Thymus (tissue), 11 donors: Measurements from ENCODE around the gene TMEM209. TPM values are rescaled to one million over a fixed set of nuclear protein-coding genes. Genes with fewer than 3 reads are reported as not detected.
"Not testable (repeated sequence)": the region's sequence is repeated elsewhere in the genome, so short reads cannot be mapped to it uniquely, and the experiment has no call there.

ENCODE experiments used
- DNase-seq, 9 donors: peaks; one replicate each; pipeline ENCODE4 v3.0.0-alpha.2; 2013; ENCODE audit warnings: low spot score in 9 of 9, low read depth in 6 of 9, missing footprints in 1 of 9
- H3K27ac ChIP-seq, 2 donors: one replicate each; pipeline ENCODE4 v1.5.1; 2013; ENCODE audit warnings: control low read depth in 1 of 2, low read depth in 1 of 2, low read length in 1 of 2, mild to moderate bottlenecking in 1 of 2, moderate library complexity in 1 of 2
- H3K27me3 ChIP-seq, 2 donors: one replicate each; pipeline ENCODE4 v1.5.1; 2013; ENCODE audit warnings: low read length in 1 of 2; ENCODE audit not compliant: control insufficient read depth in 2 of 2, insufficient read depth in 1 of 2
- H3K36me3 ChIP-seq, 2 donors: one replicate each; pipeline ENCODE4 v1.5.1; 2013; ENCODE audit warnings: low read length in 1 of 2, mild to moderate bottlenecking in 1 of 2, moderate library complexity in 1 of 2; ENCODE audit not compliant: control insufficient read depth in 2 of 2, insufficient read depth in 2 of 2
- H3K4me1 ChIP-seq, 2 donors: one replicate each; pipeline ENCODE4 v1.5.1; 2013; ENCODE audit warnings: low read length in 2 of 2; ENCODE audit not compliant: control insufficient read depth in 2 of 2, insufficient read depth in 2 of 2
- H3K4me3 ChIP-seq, 2 donors: one replicate each; pipeline ENCODE4 v1.5.1; 2013; ENCODE audit warnings: low read length in 2 of 2, control low read depth in 1 of 2, mild to moderate bottlenecking in 1 of 2
- H3K9me3 ChIP-seq, 2 donors: one replicate each; pipeline ENCODE4 v1.5.1; 2013; ENCODE audit warnings: low read length in 1 of 2, mild to moderate bottlenecking in 1 of 2; ENCODE audit not compliant: control insufficient read depth in 2 of 2, insufficient read depth in 1 of 2
- WGBS: extraction: QIAGEN DNeasy Blood & Tissue Kit; methylation state at CpG from one replicate; pipeline ENCODE4 v1.1.7; 2013; 5-methylcytosine and 5-hydroxymethylcytosine counted together
- polyA plus RNA-seq: library from polyadenylated mRNA; stranded (reverse); fragments of 200-250 nt; gene quantifications from one replicate; pipeline ENCODE4 v1.2.3, GENCODE V29; 2013
- total RNA-seq: library from RNA; stranded (reverse); fragments of 120-200 nt; gene quantifications from one replicate; pipeline ENCODE4 v1.2.4, GENCODE V29; 2013
- donor health status: healthy.

TMEM209 gene
- total and polyA plus RNA-seq, 2 donors, result 13.4 to 15.5 TPM

DNA sequence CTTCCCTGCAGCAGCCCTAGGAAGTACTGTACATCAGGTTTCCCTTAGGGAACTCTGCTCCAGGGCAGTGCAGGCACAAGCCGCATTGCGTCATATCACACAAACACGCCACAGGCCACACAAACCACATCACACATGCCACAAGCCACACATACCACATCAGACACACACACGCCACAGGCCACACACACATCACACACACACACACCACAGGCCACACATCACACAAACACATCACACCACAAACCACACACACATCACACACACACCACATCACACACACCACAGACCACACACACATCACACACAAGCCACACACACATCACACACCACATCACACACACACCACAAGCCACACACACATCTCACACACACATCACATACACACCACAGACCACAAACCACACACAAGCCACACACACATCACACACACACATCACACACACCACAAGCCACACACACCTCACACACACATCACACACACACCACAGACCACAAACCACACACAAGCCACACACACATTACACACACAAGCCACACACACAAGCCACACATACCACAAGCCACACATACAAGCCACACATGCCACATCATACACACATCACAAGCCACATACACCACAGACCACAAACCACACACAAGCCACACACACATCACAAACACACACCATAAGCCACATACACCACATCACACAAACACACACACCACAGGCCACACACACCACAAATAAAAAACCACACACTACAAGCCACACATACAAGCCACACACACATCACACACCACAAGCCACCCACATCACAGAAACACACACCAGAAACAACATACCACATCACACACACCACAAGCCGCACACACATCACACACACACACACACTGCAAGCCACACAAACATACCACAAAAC, 53.4 kb downstream of the TMEM209 start:
- Histone ChIP-seq H3K9me3 (peaks cover 0 to 26% of the 10 kb centered on the region in 2 donors), H3K4me3 (no peak overlapping the region), H3K27ac (no peak overlapping the region), H3K4me1 (peaks cover 0 to 10% of the 10 kb centered on the region in 2 donors), H3K36me3 (no peaks in the 10 kb centered on the region), H3K27me3 (peaks cover 0 to 47% of the 10 kb centered on the region in 2 donors)
- DNase-seq, result no peak
- WGBS, result 26% methylated on average over 5 of the region's 5 CpGs

GRCh38 chr7:130150587-130150986, 54.6 kb downstream of the TMEM209 start:
- Histone ChIP-seq H3K9me3 (peaks cover 0 to 20% of the 10 kb centered on the region in 2 donors), H3K36me3 (no peaks in the 10 kb centered on the region), H3K27me3 (peaks cover 0 to 47% of the 10 kb centered on the region in 2 donors), H3K4me1 (peaks cover 0 to 10% of the 10 kb centered on the region in 2 donors), H3K27ac (no peak overlapping the region), H3K4me3 (no peak overlapping the region)
- DNase-seq, result no peak
- whole genome bisulfite sequencing, result 92% methylated on average over 11 of the region's 11 CpGs

GRCh38 chr7:130149281-130150139, 55.7 kb downstream of the TMEM209 start:
- H3K27ac ChIP-seq, result no peak overlapping the region
- 72% methylated on average over 20 of the region's 20 CpGs for WGBS
- H3K9me3 ChIP-seq, result peaks cover 0 to 20% of the 10 kb centered on the region in 2 donors
- no peaks in the 10 kb centered on the region for H3K36me3 ChIP-seq
- DNase-seq, result no peak
- peaks cover 0 to 10% of the 10 kb centered on the region in 2 donors for H3K4me1 ChIP-seq
- no peak overlapping the region for H3K4me3 ChIP-seq
- peaks cover 0 to 40% of the 10 kb centered on the region in 2 donors for H3K27me3 ChIP-seq

DNA sequence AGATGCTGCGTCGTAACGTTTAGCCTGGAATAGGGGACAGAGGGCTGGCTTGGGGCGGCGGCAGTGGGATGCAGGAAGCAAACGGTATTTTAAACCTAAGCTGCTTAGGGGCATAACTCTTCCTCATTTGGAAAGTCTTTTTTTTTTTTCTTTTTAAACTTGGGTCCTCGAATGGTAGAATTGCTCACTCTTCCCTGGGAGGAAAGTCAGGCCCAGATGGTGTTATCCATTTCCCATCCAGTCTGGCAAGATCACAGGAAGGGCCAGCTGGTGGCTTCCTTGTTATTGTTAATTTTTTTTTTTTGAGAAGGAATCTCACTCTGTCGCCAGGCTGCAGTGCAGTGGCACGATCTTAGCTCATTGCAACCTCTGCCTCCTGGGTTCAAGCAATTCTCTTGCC, 56.6 kb downstream of the TMEM209 start:
- Histone ChIP-seq H3K4me3 (no peak overlapping the region), H3K27me3 (peaks cover 0 to 34% of the 10 kb centered on the region in 2 donors), H3K36me3 (no peaks in the 10 kb centered on the region), H3K27ac (no peak overlapping the region), H3K9me3 (peaks cover 0 to 20% of the 10 kb centered on the region in 2 donors), H3K4me1 (peaks cover 0 to 16% of the 10 kb centered on the region in 2 donors)
- 85% methylated on average over 9 of the region's 9 CpGs for WGBS
- no peak for DNase-seq

DNA sequence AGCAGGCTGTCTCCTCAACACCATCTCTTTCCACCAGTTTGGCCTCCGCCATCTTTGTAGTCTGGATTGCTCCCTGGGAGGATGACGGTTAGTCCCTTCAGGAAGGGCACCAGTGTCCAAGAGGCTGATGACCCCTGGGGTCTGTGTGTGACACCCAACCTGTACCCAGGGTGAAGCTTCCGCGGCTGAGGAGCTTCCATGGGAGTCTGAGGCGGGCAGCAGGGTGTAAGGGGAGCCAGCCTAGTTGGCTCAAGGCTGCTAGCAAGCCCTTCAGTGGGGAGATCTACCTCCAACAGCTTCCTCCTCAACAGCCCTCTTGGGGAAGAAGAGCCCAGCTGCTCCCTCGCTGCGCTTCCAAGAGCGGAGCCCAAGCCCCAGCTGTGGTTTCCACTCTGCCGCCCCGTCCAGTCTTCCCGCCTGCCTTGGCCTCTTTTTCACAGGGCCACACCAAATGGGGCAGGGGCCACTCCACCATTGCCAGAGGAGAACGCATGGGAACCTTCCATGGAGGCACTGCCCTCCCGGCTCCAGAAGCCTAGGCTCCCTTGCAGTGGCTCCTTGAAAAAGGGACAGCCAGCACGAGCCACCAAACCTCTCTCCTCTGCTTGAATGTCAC, 57.4 kb downstream of the TMEM209 start:
- H3K4me3 ChIP-seq, result no peak overlapping the region
- no peak overlapping the region for H3K27ac ChIP-seq
- WGBS, result 98% methylated on average over 14 of the region's 14 CpGs
- peaks cover 0 to 27% of the 10 kb centered on the region in 2 donors for H3K27me3 ChIP-seq
- no peak for DNase-seq
- peaks cover 0 to 20% of the 10 kb centered on the region in 2 donors for H3K9me3 ChIP-seq
- no peaks in the 10 kb centered on the region for H3K36me3 ChIP-seq
- H3K4me1 ChIP-seq, result peaks cover 0 to 14% of the 10 kb centered on the region in 2 donors

GRCh38 chr7:130146693-130147405, 58.4 kb downstream of the TMEM209 start:
- peaks cover 0 to 22% of the 10 kb centered on the region in 2 donors for H3K4me1 ChIP-seq
- no peaks in the 10 kb centered on the region for H3K36me3 ChIP-seq
- DNase-seq, result no peak
- peaks cover 0 to 30% of the 10 kb centered on the region in 2 donors for H3K27me3 ChIP-seq
- no peak overlapping the region for H3K27ac ChIP-seq
- peaks cover 0 to 12% of the 10 kb centered on the region in 2 donors for H3K9me3 ChIP-seq
- no peak overlapping the region for H3K4me3 ChIP-seq
- WGBS, result 98% methylated on average over 9 of the region's 9 CpGs

DNA sequence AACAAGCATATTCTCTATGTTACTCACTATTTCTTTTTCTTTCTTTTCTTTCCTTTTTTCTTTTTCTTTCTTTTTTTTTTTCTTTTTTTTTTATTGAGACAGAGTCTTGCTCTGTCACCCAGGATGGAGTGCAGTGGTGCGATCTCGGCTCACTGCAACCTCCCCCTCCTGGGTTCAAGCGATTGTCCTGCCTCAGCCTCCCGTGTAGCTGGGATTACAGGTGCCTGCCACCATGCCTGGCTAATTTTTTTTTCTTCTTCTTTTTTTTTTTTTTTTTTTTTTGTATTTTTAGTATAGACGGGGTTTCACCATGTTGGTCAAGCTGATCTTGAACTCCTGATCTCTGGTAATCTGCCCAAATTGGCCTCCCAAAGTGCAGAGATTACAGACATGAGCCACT, 59.1 kb downstream of the TMEM209 start:
- H3K9me3 ChIP-seq, H3K4me3 ChIP-seq, DNase-seq, H3K36me3 ChIP-seq, H3K27ac ChIP-seq: not testable (repeated sequence)
- Histone ChIP-seq H3K4me1 (peaks cover 0 to 29% of the 10 kb centered on the region in 2 donors), H3K27me3 (peaks cover 0 to 30% of the 10 kb centered on the region in 2 donors)
- 99% methylated on average over 5 of the region's 5 CpGs for WGBS

DNA sequence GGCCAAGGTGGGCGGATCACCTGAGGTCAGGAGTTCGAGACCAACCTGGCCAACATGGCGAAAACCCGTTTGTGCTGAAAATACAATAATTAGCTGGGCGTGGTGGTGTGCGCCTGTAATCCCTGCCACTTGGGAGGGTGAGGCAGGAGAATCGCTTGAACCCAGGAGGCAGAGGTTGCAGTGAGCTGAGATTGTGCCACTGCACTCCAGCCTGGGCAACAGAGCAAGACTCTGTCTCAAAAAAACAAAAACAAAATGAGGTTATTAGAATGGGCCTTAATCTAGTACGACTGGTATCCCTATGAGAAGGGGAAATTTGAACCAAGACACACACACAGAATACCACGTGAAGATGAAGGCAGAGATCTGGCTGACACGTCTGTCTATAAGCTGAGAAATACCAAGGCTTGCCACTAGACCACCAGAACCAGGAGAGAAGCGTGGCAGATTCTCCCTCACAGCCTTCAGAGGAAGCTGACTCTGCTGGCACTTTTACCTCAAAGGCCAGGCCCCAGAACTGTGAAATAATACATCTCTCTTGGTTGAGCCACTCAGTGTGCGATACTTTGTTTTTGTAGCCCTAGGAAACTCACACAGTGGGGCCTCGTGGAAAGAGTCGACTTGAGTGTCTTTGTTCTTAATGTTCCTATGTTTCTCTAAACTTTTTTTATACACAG, 59.6 kb downstream of the TMEM209 start:
- H3K27ac ChIP-seq, result no peak overlapping the region
- no peak for DNase-seq

More for the DNA sequence above, 59.6 kb downstream of the TMEM209 start:
- H3K4me3 ChIP-seq, result no peak overlapping the region
- peaks cover 0 to 2% of the 10 kb centered on the region in 2 donors for H3K9me3 ChIP-seq
- peaks cover 0 to 34% of the 10 kb centered on the region in 2 donors for H3K4me1 ChIP-seq
- 96% methylated on average over 14 of the region's 14 CpGs for WGBS
- H3K36me3 ChIP-seq, result no peaks in the 10 kb centered on the region
- H3K27me3 ChIP-seq, result peaks cover 0 to 28% of the 10 kb centered on the region in 2 donors
